GM19351 (cell line): Measurements from ENCODE around the gene COL5A1.

Experiments used
- ATAC-seq: cut with Tn5 transposase; IDR thresholded peaks from one replicate; pipeline ENCODE4 v1.9.1; 2021; ENCODE audit warnings: mild to moderate bottlenecking, moderate library complexity; ENCODE audit not compliant: unreplicated experiment

Gene COL5A1

GRCh38 chr9:134885679-134886412 is 244.2 kb downstream of the COL5A1 start:
- no peak for ATAC-seq

GRCh38 chr9:134886413-134886913 is 244.9 kb downstream of the COL5A1 start:
- no peak for ATAC-seq

- no peak for ATAC-seq
Observed at GRCh38 chr9:134887219-134887618, 245.6 kb downstream of the COL5A1 start.

GRCh38 chr9:134887686-134888602 is 246.3 kb downstream of the COL5A1 start:
- no peak for ATAC-seq

GRCh38 chr9:134888603-134889190 is 247.1 kb downstream of the COL5A1 start:
- ATAC-seq, result no peak

- no peak for ATAC-seq
Observed at GRCh38 chr9:134889386-134890154, 248.0 kb downstream of the COL5A1 start.

- ATAC-seq, result no peak
Observed at GRCh38 chr9:134890155-134890495, 248.5 kb downstream of the COL5A1 start.

- ATAC-seq, result no peak
Observed at GRCh38 chr9:134891053-134891452, 249.4 kb downstream of the COL5A1 start.

- no peak for ATAC-seq
Observed at GRCh38 chr9:134891713-134892112, 250.1 kb downstream of the COL5A1 start.

GRCh38 chr9:134892221-134892620 is 250.6 kb downstream of the COL5A1 start:
- ATAC-seq, result no peak

- ATAC-seq, result no peak
Observed at GRCh38 chr9:134892820-134893420, 251.3 kb downstream of the COL5A1 start.
